ENCODE results near the gene EDIL3. TPM values are rescaled to one million over a fixed set of nuclear protein-coding genes. Genes with fewer than 3 reads are reported as not detected.

The EDIL3 gene
- total RNA-seq, 1 donor from 2014 or later, result 15.2 TPM

DNA sequence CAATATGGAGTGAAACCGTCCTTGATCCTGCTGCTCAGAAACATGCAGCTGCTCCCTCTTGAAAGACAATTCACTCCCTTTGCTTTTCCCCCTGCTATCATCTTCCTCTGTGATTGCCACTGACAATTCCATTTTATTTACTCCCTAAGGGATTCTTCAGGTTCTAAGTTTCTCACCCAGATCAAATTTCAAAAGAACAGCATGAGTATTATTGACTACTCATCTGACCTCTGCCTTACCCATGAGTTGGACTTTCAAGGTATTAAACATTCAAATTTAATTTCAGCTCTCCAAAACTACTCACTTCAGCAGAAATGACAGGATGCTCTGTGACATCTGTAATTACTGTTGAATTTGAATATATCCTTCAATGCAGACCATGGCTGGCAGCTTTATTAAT lies 427.5 kb downstream of the EDIL3 start:
- H3K27me3 ChIP-seq, result no peaks in the 10 kb centered on the region
- TF ChIP-seq POLR2AphosphoS5 (IDR thresholded peaks at IDR 0.05; ENCODE audit: insufficient read depth in 1 of 2, low read depth in 1 of 2) (no peak), CTCF (IDR thresholded peaks at IDR 0.05) (no peak), POLR2A (IDR thresholded peaks at IDR 0.05) (no peak)
- no peaks in the 10 kb centered on the region for H3K9me3 ChIP-seq
- intact Hi-C loops (cut with DNase I), result no loop called here
- no peaks in the 10 kb centered on the region for H3K4me1 ChIP-seq
- no peaks in the 10 kb centered on the region for H3K36me3 ChIP-seq
- H3K27ac ChIP-seq, result no peak overlapping the region
- H3K4me3 ChIP-seq, result no peak overlapping the region
- DNase-seq (ENCODE audit: extremely low spot score in 2 of 2), result no peak

- intact Hi-C loops (cut with DNase I), result no loop called here
- Histone ChIP-seq H3K27me3 (no peaks in the 10 kb centered on the region), H3K36me3 (no peaks in the 10 kb centered on the region), H3K9me3 (no peaks in the 10 kb centered on the region), H3K4me1 (no peaks in the 10 kb centered on the region), H3K4me3 (no peak overlapping the region), H3K27ac (no peak overlapping the region)
- no peak for DNase-seq (ENCODE audit: extremely low spot score in 2 of 2)
- TF ChIP-seq CTCF (IDR thresholded peaks at IDR 0.05) (no peak), POLR2A (IDR thresholded peaks at IDR 0.05) (no peak), POLR2AphosphoS5 (IDR thresholded peaks at IDR 0.05; ENCODE audit: insufficient read depth in 1 of 2, low read depth in 1 of 2) (no peak)
Measured at GRCh38 chr5:83956386-83956785, 428.3 kb downstream of the EDIL3 start.

- TF ChIP-seq POLR2A (IDR thresholded peaks at IDR 0.05), result no peak
- TF ChIP-seq POLR2AphosphoS5 (IDR thresholded peaks at IDR 0.05; ENCODE audit: insufficient read depth in 1 of 2, low read depth in 1 of 2), result no peak
- TF ChIP-seq CTCF (IDR thresholded peaks at IDR 0.05), result no peak
- intact Hi-C loops (cut with DNase I), result no loop called here
- no peaks in the 10 kb centered on the region for H3K27me3 ChIP-seq
Measured at GRCh38 chr5:83955916-83956315, 428.8 kb downstream of the EDIL3 start.

DNA sequence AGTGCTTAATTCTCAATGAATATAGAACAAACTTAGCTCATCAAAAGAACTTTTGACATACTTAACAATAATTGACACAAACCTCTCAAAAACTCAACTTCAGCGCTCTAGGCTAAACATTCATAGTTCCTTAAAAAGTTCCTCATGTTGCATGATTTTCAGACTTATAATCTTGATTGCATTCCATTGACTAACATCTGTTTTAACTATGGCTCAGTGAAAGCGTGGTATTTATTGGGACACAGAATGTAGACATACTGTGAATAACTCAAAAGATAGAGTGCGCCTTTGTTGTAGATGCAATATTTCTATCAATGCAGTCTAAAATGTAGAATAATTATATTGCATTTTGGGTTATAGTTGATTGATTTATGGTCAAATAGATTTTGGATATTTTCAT lies 436.9 kb downstream of the EDIL3 start:
- Histone ChIP-seq H3K36me3 (no peaks in the 10 kb centered on the region), H3K9me3 (no peaks in the 10 kb centered on the region), H3K4me1 (no peaks in the 10 kb centered on the region), H3K27me3 (no peaks in the 10 kb centered on the region), H3K4me3 (no peak overlapping the region), H3K27ac (no peak overlapping the region)
- no peak for TF ChIP-seq POLR2A (IDR thresholded peaks at IDR 0.05)
- TF ChIP-seq CTCF (IDR thresholded peaks at IDR 0.05), result no peak
- no peak for TF ChIP-seq POLR2AphosphoS5 (IDR thresholded peaks at IDR 0.05; ENCODE audit: insufficient read depth in 1 of 2, low read depth in 1 of 2)
- DNase-seq (ENCODE audit: extremely low spot score in 2 of 2), result no peak
- intact Hi-C loops (cut with DNase I), result no loop called here

More at GRCh38 chr5:83955916-83956315, 428.8 kb downstream of the EDIL3 start:
- no peaks in the 10 kb centered on the region for H3K9me3 ChIP-seq
- no peak overlapping the region for H3K27ac ChIP-seq
- no peak overlapping the region for H3K4me3 ChIP-seq
- no peak for DNase-seq (ENCODE audit: extremely low spot score in 2 of 2)
- H3K36me3 ChIP-seq, result no peaks in the 10 kb centered on the region
- H3K4me1 ChIP-seq, result no peaks in the 10 kb centered on the region

- H3K9me3 ChIP-seq, result no peaks in the 10 kb centered on the region
- intact Hi-C loops (cut with DNase I), result no loop called here
- no peaks in the 10 kb centered on the region for H3K27me3 ChIP-seq
- no peaks in the 10 kb centered on the region for H3K36me3 ChIP-seq
- H3K4me1 ChIP-seq, result no peaks in the 10 kb centered on the region
- TF ChIP-seq POLR2A (IDR thresholded peaks at IDR 0.05) (no peak), CTCF (IDR thresholded peaks at IDR 0.05) (no peak), POLR2AphosphoS5 (IDR thresholded peaks at IDR 0.05; ENCODE audit: insufficient read depth in 1 of 2, low read depth in 1 of 2) (no peak)
- no peak overlapping the region for H3K4me3 ChIP-seq
- no peak for DNase-seq (ENCODE audit: extremely low spot score in 2 of 2)
- H3K27ac ChIP-seq, result no peak overlapping the region
Measured at GRCh38 chr5:83946516-83946915, 438.2 kb downstream of the EDIL3 start.
